Upper lobe of left lung (tissue), 6 donors: ENCODE data around the gene PKMYT1. TPM values are rescaled to one million over a fixed set of nuclear protein-coding genes. Genes with fewer than 3 reads are reported as not detected.

Experiments used
- ATAC-seq, 2 donors: fragments of 200-7000 bp; cut with Tn5 transposase; one replicate each; pipeline ENCODE4 v1.9.1; 2022; ENCODE audit warnings: mild to moderate bottlenecking in 2 of 2, moderate library complexity in 2 of 2; ENCODE audit not compliant: low FRiP score in 2 of 2
- DNase-seq, 2 donors: peaks; one replicate each; pipeline ENCODE4 v3.0.0-alpha.2; 2019 to 2020
- H3K27ac ChIP-seq, 4 donors: fragments of 200-600 bp; sonication (generic); one replicate each; pipeline ENCODE4 v1.5.1; 2016 to 2019
- H3K27me3 ChIP-seq, 4 donors: fragments of 200-600 bp; sonication (generic); one replicate each; pipeline ENCODE4 v1.5.1; 2017 to 2019
- H3K36me3 ChIP-seq, 4 donors: fragments of 200-600 bp; sonication (generic); one replicate each; pipeline ENCODE4 v1.5.1; 2016 to 2019
- H3K4me1 ChIP-seq, 4 donors: fragments of 200-600 bp; sonication (generic); one replicate each; pipeline ENCODE4 v1.5.1; 2018 to 2019
- H3K4me3 ChIP-seq, 4 donors: fragments of 200-600 bp; sonication (generic); one replicate each; pipeline ENCODE4 v1.5.1; 2017 to 2019; ENCODE audit warnings: mild to moderate bottlenecking in 2 of 4, moderate library complexity in 1 of 4
- H3K9me3 ChIP-seq, 4 donors: fragments of 200-600 bp; sonication (generic); one replicate each; pipeline ENCODE4 v1.5.1; 2018 to 2019
- CTCF ChIP-seq, 6 experiments: fragments of 450-650 bp in 4 of 6; fragments of 200-600 bp in 2 of 6; sonication (generic) in 2 of 6; IDR thresholded peaks; one replicate each; pipeline ENCODE4 v1.5.1; 2016 to 2019; ENCODE audit warnings: antibody characterized with exemption in 6 of 6
- EP300 ChIP-seq, 4 donors: sonication (generic); formaldehyde crosslinking; IDR thresholded peaks; one replicate each; pipeline ENCODE4 v1.5.1; 2017; ENCODE audit warnings: antibody characterized with exemption in 4 of 4, control low read depth in 2 of 4
- POLR2A ChIP-seq, 4 donors: fragments of 450-650 bp; IDR thresholded peaks; one replicate each; pipeline ENCODE4 v1.5.1; 2016 to 2017; ENCODE audit warnings: antibody characterized with exemption in 4 of 4, mild to moderate bottlenecking in 2 of 4
- POLR2AphosphoS5 ChIP-seq, 2 donors: sonication (generic); formaldehyde crosslinking; IDR thresholded peaks; one replicate each; pipeline ENCODE4 v1.5.1; 2017; ENCODE audit warnings: antibody characterized with exemption in 2 of 2
- WGBS, 2 donors: methylation state at CpG; one replicate each; pipeline ENCODE4 v1.1.5; 2017 to 2018; 5-methylcytosine and 5-hydroxymethylcytosine counted together
- total RNA-seq, 6 donors: library from RNA; depleted of rRNA in 4 of 6; stranded (reverse); fragments of >200 nt in 4 of 6; gene quantifications; one replicate each; pipeline versions ENCODE4 v1.1.0 to v1.2.1, GENCODE V29; 2016 to 2021
- donor health status: DM: no; HTN: no; CAD: no; lungs with moderate emphysema.
- donor health status: DM: no; HTN: yes; CAD: no; lungs with severe emphysema.

Gene PKMYT1
- 10 to 100 TPM in 1 of 6 donors, 1 to 10 TPM in 4, under 1 TPM in 1; 0.39 to 19.1 (median 5.4) TPM for total RNA-seq

GRCh38 chr16:2980227-2981176, at the start of gene PKMYT1:
PKMYT1 (minus strand) TSS chr16:2980446; CDS start chr16:2979657, 789 bp downstream.
- TF ChIP-seq EP300 (IDR thresholded peaks at IDR 0.05) (peak in 1 of 4 donors; percentile 48), CTCF (IDR thresholded peaks at IDR 0.05) (peak in 1 of 6 experiments; percentile 34), POLR2AphosphoS5 (IDR thresholded peaks at IDR 0.05) (peak; percentile 95 to 98), POLR2A (IDR thresholded peaks at IDR 0.05) (peak; percentile 56 to 99 (median 88))
- peak within 1 kb of the TSS; percentile 79 to 96 (median 86) for H3K27ac ChIP-seq
- ATAC-seq (peak; percentile 92 to 97), DNase-seq (peak; percentile 90 to 99)
- 14 to 78% methylated on average over 7 to 38 of the region's 91 CpGs for WGBS, 2 donors
- H3K36me3 ChIP-seq = no peaks in the 10 kb centered on the region
- no peaks in the 10 kb centered on the region for H3K9me3 ChIP-seq
- peaks cover 17 to 39% (median 24%) of the 10 kb centered on the region in 4 donors for H3K4me1 ChIP-seq
- no peaks in the 10 kb centered on the region for H3K27me3 ChIP-seq
- H3K4me3 ChIP-seq = peak within 1 kb of the TSS; percentile 57 to 82 (median 68)

GRCh38 chr16:3029491-3030221, 49.4 kb upstream of the PKMYT1 start:
- peaks cover 16 to 36% (median 26%) of the 10 kb centered on the region in 4 donors for H3K4me1 ChIP-seq
- H3K27ac ChIP-seq = no peak overlapping the region
- peak in 1 of 2 donors; percentile 48 for ATAC-seq
- no peaks in the 10 kb centered on the region for H3K9me3 ChIP-seq
- H3K4me3 ChIP-seq = peak overlapping the region in 2 of 4 donors; percentile 6 to 22
- peaks cover 0 to 15% (median 9%) of the 10 kb centered on the region in 4 donors for H3K27me3 ChIP-seq
- DNase-seq = peak in 1 of 2 donors; percentile 88
- TF ChIP-seq POLR2AphosphoS5 (IDR thresholded peaks at IDR 0.05) (no peak), EP300 (IDR thresholded peaks at IDR 0.05) (no peak), CTCF (IDR thresholded peaks at IDR 0.05) (no peak), POLR2A (IDR thresholded peaks at IDR 0.05) (no peak)
- peaks cover 3 to 22% (median 18%) of the 10 kb centered on the region in 4 donors for H3K36me3 ChIP-seq
- WGBS, 2 donors = 23 to 28% methylated on average over 17 to 46 of the region's 59 CpGs

DNA sequence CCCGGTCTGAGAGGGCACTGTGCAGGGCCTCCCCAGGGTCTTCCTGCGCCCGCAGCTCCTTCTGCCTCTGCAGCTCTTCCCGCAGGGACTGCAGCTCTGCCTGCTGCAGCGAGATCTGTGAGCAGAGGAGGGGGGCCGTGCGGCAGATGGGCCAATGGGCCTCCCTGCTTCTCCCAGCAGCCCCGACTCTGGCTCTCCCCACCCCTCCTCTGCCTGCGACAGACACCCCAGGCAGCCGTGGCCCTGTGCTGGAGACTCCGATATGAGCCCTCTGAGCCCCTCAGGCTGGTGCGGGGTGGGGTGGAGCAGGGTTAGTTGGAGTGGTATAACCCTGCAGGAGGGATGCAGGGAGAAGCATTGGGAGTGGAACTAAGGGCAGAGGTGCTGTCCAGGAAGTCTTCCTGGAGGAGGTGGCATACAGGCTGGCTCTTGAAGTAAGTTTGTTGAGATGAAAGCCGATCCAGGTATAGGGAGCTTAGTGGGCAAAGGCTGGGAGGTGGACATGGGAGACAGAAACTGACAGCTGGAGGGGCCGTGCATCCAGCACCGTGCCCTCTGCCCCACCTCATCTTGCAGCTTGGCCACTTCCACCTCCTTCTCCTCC, 48.6 kb upstream of the PKMYT1 start:
- no peak for TF ChIP-seq POLR2AphosphoS5 (IDR thresholded peaks at IDR 0.05)
- no peak for TF ChIP-seq CTCF (IDR thresholded peaks at IDR 0.05)
- TF ChIP-seq EP300 (IDR thresholded peaks at IDR 0.05) = no peak
- TF ChIP-seq POLR2A (IDR thresholded peaks at IDR 0.05) = no peak
- WGBS, 2 donors = 51 to 52% methylated on average over 5 to 15 of the region's 15 CpGs
- Histone ChIP-seq H3K27me3 (peaks cover 0 to 15% (median 9%) of the 10 kb centered on the region in 4 donors), H3K9me3 (no peaks in the 10 kb centered on the region), H3K4me3 (no peak overlapping the region), H3K4me1 (peaks cover 16 to 41% (median 31%) of the 10 kb centered on the region in 4 donors), H3K36me3 (peaks cover 3 to 22% (median 18%) of the 10 kb centered on the region in 4 donors), H3K27ac (no peak overlapping the region)
- DNase-seq (no peak), ATAC-seq (no peak)

- peak; percentile 46 to 79 for ATAC-seq
- 29 to 38% methylated on average over 15 to 32 of the region's 58 CpGs for WGBS, 2 donors
- peaks cover 0 to 15% (median 9%) of the 10 kb centered on the region in 4 donors for H3K27me3 ChIP-seq
- H3K27ac ChIP-seq = peak overlapping the region in 1 of 4 donors; percentile 20
- H3K36me3 ChIP-seq = peaks cover 3 to 22% (median 18%) of the 10 kb centered on the region in 4 donors
- TF ChIP-seq CTCF (IDR thresholded peaks at IDR 0.05) (peak; percentile 67 to 90 (median 78)), POLR2AphosphoS5 (IDR thresholded peaks at IDR 0.05) (no peak), POLR2A (IDR thresholded peaks at IDR 0.05) (peak in 1 of 4 donors; percentile 40)
- DNase-seq = peak; percentile 90 to 97
- H3K4me3 ChIP-seq = no peak overlapping the region
- H3K4me1 ChIP-seq = peaks cover 21 to 47% (median 37%) of the 10 kb centered on the region in 4 donors
- no peaks in the 10 kb centered on the region for H3K9me3 ChIP-seq
Measured at GRCh38 chr16:3027983-3028715, 47.9 kb upstream of the PKMYT1 start.
